ENCODE results near the gene KANTR.
"Not testable (repeated sequence)": the region's sequence is repeated elsewhere in the genome, so short reads cannot be mapped to it uniquely, and the experiment has no call there.

KANTR gene

DNA sequence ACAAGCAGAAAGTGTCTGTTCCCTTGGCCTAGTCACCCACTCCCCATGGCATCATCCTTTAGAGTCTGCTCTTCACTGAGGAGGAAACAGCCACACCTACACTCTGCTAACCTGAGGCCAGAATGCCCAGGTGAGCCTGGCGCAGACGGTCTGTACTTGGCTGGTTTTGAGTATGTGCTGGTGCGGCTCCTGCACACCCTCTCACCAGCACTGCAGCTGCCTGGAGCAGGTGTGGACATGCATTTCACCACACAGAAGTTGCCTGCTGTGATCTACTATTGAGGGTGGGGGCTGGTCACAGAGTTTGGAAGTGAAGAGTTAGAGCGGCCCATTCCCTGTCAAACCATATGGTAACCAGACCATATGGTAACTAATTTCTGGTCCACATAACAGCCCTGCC, 39.5 kb downstream of the KANTR start:
- no peak for DNase-seq

DNA sequence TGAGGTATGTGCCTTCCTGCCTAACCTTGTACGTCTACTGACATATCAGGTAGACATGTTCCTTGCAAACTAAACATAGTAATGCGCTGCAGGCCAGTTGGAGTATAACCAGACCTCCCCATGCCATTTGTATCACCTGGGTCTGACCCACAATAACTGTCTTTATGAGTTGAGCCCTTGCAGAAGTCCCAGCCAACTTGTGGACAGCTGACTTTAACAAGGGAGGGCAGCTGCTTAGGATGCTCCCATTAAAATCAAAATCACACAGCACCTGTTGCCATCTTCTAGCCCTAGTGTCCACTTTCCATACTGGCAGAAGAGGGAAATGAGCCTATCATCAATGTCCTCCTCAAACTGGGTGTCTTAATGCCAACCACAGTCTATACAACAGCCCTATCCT, 41.6 kb downstream of the KANTR start:
- no peak for DNase-seq

DNA sequence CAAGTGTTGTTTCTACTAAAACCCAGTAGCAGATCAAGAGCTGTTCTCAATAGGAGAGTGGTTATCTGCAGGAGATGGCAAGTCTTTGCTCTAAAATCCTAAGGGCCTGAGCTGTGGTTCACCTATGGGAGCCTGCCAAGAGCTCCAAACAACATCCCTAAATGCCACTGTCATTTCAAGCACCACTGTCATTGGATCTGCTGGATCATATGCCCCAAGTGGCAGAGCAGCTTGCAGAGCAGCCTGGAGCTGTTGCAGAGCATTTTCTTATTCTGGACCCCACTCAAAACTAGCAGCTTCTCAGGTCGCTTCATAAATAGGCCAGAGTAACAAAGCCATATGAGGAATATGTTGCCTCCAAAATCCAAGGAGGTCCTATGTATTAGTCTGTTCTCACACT, 59.6 kb downstream of the KANTR start:
- no peak for DNase-seq

DNA sequence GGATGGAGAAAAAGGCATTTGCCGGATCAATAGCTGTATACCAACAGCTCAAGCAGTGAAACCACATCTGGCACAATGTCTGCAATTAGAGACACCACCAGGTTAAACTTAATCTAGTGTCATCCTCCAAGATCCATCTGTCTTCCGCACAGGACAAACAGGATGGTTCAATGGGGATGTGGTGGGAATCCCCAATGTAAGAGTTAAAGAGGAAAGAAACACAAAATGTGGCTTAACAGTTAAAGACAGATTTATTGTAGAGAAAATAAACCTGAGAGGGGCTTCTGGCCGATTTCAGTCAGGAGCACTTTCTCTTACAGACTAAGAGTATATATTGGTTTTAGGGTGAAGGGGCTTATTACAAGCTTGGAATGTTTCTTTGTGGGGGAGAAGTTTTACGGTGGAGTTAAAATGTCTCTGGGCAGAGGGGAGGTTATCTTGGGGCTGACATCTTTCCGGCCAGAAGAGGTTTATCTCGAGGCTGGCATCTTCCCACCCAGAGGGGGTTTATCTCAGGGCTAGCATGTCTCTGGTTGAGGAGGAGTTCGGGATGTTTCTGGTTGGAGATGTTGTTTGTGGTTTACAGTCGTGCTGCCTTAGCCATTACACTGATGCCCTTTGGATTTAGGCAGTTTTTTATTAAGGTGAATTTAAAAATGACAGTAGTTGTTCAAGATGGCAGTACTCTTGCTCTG, 61.7 kb downstream of the KANTR start:
- peak; percentile 35 for DNase-seq

DNA sequence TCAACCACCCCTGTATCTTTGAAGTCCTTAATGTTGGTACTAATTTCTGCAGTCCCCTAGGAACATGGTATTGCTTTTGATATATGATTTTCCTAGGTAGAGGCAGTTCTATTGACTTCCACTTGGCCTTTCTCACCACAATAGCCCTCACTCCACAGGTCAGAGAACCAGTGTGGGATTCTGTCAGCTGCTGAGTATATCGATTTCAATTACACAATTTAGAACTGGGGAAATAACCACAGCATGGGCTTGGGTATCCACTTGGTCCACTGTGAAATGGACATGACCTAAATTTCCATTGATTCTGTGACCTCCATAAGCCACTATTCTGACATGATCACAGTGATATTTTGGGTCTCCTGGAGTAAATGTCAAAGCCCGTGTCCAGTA, 62.3 kb downstream of the KANTR start:
- DNase-seq, result peak; percentile 25

DNA sequence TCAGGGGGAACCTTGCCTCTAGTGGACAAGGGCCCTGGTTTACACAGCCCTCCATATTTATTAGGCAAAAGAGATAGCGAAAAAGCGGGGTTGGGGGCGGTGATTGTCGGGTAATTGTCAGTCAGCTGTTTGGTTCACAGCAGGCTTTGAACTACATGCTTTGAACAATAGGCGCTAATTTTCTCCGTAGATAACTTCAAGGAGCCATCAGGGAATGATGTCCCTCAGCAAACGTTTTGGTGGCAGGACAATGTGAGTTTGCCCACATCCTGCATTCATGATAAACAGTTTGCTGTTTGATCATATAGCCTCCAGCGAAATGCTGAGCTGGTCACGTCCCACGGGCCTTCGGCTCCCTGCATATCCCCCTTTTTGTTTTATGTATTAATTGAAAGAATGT, 65.2 kb downstream of the KANTR start:
- DNase-seq, result no peak

DNA sequence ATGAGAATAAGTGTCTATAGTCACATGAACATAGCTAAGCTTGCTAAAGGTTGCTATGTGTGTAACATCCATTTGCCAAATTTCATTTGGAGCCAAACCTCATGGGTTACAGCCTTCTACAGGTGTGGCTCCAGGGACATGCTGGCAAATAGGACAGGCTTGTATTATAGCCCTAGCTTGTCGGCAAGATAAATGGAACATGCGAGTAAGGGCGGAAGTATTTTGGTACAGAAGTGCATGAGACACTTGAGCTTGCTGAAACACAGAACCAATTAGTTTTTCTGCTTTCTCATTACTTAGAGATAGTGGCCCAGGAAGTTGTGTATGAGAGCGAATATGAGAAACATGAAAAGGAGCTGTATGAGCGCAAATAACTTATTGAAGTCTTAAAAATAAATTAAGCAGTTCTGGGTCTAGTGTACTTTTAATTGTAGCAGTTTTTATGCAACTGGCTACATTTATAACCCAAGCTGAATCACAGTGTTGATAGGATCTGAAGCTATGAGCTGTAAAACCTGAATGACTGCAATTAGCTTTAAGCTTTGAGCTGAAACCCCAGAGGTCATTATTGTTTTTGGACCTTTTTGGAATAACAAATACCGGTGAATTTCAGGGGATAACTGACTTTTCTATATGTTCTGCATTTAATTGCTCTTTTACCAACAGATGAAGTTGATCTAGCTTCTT, 66.5 kb downstream of the KANTR start:
- peak; percentile 57 for DNase-seq

DNA sequence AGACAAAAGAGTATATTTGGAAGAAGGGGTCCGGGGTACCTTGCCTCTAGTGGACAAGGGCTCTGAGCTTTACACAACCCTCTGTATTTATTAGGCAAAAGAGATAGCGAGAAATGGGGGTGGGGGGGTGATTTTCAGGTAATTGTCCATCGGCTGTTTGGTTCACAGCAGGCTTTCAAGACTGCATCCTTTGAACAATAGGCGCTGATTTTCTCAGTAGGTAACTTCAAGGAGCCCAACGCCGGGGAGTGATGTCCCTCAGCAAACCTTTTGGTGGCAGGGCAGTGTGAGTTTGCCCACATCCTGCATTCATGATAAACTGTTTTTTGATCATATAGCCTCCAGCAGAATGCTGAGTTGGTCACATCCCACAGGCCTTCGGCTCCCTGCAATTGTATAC, 69.5 kb downstream of the KANTR start:
- no peak for DNase-seq

DNA sequence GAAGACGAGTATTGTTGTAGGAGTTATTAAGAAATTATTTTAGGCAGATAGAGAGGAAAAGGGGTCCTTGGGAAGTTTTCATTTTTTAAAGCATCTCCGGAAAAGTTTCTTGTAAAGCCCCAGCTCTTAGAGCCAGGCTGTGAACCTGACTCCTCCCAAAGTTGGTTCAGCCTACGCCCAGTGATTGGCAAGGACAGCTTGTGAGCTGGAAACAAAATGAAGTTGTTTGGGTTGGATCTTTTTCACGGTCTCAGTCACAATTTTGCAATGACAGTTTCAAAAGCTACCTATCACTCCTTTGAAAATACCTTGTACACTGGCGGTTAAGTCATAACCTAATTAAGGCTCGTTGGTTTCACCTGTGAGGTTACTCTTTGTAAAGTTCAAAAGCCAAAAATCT, 70.6 kb downstream of the KANTR start:
- not testable (repeated sequence) for DNase-seq

DNA sequence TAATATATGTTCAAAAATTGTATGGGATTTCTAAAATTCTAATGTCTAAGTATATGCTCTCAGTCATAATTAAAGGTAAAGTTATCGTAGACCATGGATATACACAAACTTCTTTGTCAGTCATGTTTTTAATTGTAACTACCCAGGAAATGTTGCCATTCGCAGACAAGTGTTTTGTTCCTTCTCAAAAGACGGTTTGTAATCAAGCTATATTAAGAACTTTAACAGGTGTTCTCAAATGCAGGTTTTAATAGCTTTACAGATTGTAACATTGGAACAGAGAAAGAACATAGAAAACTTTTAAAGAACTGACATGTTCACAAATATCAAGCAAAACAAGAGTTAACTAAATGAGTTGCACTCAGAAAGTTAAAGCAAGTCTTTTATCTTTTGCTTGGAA, 72.2 kb downstream of the KANTR start:
- DNase-seq, result no peak

DNA sequence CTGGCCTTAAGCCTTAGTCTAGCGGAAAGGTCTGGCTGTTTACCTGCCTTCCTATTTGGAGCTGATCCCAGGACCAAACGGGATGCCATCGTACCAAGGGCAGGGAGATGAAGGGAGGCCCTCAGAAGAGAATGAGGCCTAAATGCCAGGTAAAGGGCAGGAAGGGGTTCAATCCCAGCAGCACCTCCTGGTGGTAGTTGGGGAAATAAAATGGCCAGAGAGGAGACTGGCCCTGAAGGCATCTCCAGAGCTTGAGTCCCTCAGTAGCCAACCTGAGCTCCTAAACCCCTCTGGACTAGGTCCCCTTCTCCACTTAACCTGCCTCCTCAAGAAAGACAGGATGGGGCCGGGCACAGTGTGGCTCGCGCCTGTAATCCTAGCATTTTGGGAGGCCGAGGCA, 77.4 kb downstream of the KANTR start:
- no peak for DNase-seq

Data from OCI-M1 (cell line).